HG03064 (cell line): Measurements from ENCODE around the gene MBOAT1.

Experiments
- ATAC-seq: cut with Tn5 transposase; IDR thresholded peaks from one replicate; pipeline ENCODE4 v1.9.1; 2021; ENCODE audit warnings: low read depth; ENCODE audit not compliant: unreplicated experiment

The MBOAT1 gene

DNA sequence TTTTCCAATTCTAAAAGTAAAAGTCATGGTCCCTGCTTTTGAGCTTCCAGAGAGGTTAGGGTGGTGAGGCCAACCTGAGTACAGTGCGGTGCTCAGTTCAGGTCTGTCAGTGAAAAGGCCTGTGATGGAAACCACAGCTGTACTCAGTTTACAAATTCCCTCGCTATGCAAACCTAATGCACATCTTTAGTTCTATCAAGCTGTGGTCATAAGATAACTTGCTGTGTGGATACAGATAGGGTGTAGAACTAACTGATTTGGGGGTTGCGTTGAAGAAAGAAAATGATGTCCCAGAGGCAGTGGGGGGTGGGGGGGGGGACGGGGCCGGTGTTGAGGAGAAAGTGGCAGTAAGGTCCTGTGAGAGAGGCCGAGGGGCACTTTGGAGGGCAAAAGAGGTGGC, 22.8 kb upstream of the MBOAT1 start:
- no peak for ATAC-seq

DNA sequence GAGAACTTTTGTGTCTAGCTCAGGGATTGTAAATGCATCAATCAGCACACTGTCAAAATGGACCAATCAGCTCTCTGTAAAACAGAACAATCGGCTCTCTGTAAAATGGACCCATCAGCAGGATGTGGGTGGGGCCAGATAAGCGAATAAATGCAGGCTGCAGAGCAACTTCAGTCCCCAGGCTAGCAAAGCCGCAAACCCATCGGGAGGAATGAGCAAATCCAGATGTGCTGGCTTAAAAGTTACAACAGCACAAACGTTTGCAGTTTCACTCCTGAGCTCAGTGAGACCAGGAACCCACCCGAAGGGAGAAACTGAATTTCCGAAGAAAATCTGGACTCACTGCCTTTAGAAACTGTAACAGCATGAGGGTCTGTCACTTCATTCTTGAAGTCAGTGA, 21.9 kb upstream of the MBOAT1 start:
- ATAC-seq: no peak

DNA sequence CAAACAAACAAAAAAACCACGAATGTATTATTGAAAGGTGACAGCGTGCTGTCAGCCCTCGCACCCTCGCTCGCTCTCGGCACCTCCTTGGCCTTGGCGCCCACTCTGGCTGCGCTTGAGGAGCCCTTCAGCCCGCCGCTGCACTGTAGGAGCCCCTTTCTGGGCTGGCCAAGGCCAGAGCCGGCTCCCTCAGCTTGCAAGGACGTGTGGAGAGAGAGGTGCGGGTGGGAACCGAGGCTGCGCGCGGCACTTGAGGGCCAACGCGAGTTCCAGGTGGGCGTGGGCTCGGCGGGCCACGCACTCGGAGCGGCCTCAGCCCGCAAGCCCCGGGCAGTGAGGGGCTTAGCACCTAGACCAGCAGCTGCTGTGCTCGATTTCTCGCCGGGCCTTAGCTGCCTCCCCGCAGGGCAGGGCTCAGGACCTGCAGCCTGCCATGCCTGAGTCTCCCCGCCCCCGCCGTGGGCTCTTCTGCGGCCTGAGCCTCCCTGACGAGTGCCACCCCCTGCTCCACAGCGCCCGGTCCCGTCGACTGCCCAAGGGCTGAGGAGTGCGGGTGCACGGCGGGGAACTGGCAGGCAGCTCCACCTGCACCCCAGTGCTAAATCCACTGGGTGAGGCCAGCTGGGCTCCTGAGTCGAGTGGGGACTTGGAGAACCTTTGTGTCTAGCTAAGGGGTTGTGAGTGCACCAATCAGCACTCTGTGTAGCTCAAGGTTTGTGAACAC, 20.9 kb upstream of the MBOAT1 start:
- ATAC-seq: no peak

DNA sequence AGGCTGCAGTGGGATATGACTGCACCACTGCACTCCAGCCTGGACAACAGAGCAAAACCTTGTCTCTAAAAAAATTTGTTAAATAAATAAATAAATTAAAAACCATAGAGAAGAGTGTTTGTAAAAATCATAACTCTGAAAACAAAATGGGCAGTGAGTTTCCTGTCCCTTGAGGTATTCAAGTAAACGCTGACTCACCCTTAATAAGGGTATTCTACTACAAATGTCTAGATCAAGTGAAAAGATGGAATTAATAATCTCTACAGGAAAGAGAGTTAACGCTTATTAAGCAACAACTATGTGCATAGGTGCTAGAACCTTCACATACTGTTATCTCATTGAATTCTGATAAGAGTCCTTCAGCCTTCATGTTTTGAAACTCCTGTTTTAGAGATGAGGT, 19.9 kb upstream of the MBOAT1 start:
- ATAC-seq: no peak

DNA sequence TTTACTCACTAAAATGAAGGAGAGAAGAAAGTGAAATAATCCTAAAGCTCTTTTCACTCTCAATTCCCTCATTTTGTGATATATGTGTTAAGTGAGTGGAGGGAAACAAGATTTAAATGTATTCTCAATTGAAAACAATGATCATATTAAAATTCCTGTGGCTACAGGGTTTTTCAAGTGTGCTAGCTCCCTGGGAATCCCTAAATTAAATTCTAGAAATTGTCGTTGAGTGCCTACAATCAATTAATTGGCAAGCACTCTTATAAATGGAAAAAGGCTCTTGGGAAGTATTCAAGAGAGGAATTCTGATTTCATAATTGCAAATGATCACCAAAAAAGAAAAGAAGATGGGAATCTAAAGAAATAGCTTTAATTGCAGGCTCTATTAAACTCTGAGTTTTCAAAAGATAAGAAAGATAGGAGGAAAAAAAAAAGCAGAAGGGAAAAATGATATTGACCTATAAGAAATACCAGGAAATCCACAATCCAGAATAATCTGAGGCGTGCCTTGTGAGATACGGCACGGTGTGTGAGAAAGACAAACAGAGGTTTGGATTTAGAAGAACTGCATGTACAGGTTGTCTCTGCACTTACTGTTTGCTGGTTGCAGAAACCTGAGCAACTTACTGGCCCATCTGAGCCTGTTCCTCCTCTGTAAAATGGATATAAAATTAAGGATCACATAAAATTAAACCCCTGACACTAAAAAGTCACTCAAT, 18.3 kb upstream of the MBOAT1 start:
- ATAC-seq: no peak

DNA sequence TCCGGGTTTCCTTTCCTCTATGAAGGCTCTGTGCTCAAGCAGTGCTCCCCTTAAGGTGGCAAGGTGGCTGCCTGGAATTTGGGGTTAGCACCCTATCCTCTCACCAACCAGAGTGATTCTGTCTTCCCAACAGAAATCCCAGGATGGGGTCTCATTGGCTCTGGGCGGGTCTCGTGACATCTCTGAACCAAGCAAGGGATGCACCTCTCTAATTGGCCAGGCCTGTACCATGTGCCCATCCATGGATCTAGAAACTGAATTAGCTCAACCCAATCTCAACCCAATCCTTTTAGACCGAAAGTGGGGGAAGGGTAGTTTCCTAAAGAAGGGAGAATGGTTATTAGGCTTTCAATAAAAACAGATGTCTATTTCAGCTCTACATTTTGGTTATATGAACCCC, 17.6 kb upstream of the MBOAT1 start:
- no peak for ATAC-seq

DNA sequence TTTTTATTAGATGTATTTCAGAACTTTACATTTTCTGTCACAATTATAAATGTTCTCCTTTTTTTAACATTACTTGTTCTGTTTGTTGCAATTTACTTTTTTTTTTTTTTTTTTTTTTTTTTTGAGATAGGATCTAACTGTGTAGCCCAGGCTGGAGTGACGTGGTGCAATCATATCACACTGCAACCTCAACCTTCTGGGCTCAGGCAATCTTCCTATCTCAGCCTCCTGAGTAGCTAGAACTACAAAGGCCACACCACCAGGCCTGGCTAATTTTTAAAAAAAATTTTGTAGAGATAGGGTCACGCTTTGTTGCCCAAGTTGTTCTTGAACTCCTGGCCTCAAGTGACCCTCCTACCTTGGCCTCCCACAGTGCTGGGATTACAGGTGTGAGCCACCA, 15.1 kb upstream of the MBOAT1 start:
- no peak for ATAC-seq

DNA sequence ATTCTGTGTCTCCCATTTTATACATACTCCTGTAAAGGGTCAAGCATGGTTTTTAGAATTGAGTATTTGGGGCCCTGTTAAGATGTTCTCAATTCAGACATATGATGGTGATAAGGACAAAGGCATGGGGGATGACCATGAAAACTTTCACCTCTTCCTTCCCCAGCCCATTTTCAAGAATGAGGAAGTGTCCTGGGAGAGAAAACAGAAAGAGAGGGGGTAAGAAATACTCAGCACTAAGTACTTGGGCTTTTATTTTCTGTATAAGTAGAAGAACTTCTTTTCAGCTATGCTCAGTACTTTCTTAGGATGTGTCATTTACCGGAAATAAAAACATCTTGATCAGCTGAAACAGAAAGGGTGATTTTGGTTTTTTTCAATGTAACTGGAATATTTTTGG, 10.9 kb upstream of the MBOAT1 start:
- no peak for ATAC-seq

DNA sequence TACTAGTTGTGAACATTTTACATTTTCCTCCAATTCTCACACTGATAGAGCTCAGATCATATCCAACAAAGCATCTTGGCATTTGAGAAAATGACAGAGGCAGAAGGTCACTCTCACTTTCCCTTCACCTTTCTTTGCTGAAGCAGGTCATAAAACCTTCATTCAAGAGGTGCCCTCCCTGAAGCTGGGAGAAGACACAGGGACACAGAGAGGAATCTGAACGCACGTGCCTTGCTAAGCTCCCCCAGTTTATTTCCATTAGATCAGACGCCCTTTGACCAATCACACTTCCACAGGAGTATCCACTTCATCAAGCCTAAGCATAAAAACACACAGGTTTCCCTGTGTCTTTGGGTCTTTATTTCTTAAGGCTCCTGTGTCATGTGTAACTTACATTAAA, 9.2 kb upstream of the MBOAT1 start:
- ATAC-seq: no peak

DNA sequence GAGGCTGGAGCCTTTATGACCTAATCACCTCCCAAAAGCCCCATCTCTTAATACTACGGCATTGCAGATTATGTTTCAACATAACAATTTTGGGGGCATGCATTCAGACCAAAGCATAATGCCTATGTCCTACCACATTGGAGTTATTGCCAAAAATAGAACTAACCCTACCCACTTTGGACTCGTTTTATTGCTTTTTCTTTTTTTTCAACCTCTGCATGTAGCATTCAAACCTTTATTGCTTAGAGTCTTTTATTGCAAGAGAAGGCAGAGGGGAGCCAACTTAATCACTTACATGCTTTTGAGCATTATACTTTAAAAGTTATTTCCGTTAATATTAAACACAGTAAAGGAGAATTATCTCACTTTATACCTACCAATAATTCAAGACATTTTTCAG, 8.1 kb upstream of the MBOAT1 start:
- no peak for ATAC-seq

DNA sequence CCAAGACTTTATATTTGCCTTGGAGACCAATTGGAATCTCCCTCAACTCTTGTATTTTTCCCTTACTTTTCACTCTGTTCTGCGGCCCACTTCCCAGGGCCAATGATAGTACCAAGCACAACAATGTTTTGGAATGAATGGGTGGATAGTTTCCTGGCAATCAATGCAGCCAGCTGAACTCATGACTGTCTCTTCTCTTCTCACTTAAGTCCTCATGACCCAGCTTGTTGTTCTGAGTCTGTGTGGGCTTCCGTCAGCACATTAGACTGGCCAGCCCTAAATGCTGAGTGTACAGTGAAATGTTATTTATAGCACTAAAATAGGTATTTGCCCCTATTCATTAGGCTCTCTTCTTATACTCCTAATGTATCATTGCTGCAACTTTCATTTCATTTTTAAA, 5.6 kb upstream of the MBOAT1 start:
- no peak for ATAC-seq

DNA sequence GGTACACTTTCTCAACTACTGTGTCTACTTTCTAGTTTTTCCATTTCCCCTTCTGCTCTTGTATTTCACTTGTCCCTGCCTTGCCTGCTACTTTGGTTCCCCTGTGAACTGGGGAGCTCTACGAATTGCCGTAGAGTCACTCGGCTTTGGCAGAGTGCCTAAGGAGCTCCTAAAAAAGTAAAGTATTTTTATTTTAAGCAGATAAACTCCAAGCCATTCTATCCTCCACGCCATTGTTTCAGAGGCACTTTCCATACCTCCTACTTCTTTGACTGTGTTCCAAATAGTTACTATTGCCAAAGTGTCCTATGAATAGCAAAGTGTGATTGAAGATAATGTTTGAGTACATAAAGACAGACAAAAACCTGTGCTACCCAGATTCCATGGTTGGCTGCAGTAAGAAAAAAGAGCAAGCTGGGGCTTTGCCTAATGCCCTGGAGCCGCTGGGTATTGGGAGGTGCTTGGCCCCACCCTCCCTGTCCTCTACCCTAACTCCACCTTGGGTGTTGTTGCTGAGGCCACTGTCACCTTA, 5.1 kb upstream of the MBOAT1 start:
- no peak for ATAC-seq

DNA sequence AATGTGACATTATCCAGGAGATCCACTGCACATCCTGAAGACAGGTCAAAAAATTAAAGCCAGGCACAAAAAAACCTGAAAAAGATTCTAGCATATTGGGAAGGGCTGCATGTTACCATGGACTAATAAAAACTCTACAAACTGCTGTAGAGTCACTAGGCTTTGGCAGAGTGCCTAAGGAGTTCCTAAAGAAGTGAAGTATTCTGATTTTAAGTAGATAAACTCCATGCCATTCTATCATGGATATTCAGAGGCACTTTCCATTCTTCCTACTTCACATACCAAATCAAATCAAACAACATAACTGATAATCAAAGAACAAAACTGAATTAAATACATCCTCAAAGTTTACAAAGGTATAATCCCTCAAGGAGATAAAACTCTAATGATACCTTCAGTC, 3.0 kb upstream of the MBOAT1 start:
- ATAC-seq: no peak

DNA sequence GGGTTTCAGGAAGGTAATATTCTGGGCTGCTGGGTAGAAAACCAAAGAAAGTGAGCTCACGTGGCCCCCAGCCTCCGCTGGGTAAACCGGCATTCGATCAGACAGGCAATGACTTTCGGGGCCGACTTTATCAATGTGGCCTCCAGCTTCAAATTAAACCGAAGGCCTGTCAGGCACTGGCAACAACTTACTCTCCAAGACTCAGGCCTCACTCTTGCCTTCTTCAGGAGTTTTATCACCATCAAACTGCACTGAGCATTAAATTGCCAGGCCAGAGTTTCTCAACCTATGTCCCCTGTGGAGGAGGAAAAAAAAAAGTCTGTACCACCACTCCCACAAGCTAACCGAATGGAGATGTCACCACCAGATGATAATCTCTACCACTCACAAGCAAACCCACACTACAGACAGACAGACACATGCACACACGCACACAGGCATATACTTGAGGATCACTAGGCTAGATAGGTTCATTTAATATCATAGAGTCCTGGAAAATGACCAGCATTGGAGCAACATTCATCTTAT, 1.1 kb upstream of the MBOAT1 start:
- ATAC-seq: no peak

DNA sequence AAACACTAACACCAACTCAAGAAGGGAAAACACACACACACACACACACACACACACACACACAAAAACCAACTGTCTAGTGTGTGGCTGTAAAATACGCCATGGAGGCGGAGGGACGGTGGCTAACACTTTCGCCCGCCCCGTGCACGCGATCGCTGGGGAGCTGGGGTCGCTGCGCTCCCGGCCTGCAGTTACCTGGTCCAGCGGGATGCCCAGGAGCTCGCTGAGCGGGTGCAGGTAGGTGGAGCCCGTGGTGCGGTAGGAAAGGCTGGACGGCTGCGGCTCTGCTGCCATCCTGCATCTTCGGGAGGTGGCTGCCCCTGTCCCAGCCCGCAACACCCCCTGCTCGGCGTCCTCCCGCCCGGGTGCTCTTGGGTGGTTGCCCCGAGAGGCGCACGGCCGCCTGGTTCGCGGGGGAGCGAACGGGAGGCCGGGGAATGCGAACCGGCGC, 303 bp downstream of the MBOAT1 start:
- peak; percentile 32 for ATAC-seq

DNA sequence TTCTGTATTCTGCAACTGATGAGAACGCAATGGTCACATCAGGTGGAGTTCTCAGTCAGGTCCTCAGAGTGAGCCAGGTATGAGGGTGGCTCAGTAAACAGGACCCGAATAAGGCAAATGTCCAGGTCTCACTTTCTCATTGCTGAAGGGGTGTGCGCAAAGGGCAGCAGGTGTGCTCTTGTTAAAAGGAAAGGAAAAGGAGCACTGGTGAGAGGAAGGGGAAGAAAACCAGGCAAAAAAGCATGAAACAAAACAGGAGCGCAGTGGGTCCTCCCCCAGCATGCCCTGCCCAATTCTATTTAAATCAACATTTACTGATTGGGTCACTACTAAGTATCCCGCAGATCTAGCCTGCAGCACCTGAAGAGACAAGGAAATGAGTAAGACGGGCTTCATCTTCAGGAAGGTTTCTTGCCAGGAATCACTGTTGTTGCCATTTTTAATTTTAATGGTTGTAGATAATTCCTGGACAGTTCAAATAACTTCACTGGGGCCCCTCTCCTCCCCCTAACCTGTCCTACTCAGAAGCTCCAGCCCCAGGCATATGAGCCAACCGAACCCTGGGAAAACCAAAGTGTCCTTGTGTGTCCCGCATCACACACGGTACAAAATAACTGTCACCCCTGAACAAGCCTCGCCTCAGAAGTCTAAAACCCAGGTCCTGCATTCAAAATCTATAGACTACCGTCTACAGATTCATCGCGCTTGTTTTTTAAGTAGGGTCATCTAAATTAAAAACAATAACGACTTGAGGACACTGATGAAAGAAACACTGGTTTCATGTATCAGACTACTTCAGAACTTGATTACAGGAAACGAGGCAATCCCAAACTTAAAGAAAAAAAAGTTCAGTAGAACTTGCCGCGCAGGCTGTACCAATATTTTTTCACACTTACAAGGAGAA, 980 bp downstream of the MBOAT1 start:
- ATAC-seq: peak; percentile 27

DNA sequence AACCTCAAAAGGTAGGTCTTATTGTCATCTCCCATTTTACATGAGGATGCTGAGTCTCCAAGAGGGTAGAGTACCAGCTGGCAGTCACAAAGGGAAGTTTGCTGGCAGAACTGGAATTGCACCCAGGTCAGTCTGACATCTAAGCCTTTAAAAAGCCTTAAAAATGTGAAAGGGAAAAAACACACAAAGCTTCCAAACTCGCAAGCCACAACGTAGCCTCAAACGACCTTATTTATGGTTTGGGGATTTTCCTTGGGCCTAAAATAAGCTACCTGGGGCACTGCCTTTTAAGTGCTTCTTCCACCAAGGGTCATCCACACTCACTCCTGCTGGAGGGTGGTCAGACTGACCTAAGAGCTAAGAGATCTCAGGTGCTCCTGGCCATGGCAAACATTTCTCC, 2.1 kb downstream of the MBOAT1 start:
- no peak for ATAC-seq

DNA sequence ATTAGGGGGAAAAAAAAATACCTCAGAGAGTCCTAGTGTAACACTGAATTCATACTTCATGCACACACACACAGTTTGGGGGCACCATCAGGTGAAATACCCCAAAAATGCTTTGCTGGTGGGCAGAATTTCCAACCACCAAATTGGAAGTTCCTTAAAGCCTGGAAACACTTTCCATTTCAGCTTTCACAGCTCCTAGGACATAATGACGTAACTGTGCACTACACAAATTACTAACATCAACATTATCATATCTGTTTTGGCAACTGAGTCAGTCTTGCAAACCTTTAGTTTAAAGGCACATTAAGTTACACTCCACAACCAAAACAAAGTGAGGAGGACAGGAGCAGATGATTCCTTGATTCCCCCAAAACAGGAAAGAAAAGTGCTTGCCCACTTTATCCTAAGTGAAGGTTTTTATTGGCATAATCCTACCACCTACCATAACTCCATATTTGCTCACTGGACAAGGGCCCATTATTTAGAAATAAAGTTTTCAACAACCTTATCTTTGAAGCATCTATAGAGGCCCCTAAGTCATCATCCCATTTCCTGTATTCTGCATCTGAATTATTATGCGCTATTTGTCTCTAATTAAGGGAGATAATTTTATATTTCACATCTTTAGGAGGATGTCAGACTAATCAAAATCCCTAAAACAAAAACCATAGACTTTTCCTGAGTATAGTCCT, 3.4 kb downstream of the MBOAT1 start:
- ATAC-seq: no peak

DNA sequence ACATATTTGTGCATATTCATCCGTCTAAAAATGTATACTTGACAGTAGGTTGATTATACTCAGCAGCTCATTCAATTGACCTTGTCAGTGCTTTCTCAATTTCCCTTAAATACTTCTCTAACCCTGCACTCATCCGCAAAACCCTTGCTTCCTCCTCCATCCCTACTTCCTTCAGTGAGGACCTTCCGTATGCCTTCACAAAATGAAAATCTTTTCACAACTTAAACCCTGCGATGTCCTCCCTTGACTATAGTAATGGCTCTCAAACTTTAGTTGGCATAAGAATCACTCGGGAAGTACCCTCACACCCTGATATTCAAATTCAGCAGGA, 5.2 kb downstream of the MBOAT1 start:
- ATAC-seq: no peak

DNA sequence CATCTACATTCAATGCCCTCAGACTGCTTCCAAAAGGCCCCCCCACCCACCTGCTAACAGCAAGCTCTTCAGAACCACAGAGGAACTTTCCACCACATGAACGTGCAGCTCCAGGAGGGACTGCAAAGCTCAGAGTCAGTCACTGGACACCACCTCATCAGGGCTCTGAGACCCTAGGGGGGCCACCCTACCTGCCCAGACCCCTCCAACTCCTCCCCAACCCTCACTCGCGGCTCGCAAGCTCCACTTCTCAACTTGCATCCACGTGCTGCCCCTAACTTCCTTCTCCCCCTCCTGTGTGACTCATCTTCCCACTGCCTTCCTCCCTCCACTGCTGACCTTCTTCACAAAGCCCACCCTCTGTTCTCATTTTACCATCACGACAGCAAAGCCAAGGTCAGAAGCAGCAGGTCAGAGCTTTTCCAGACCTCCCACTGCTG, 6.5 kb downstream of the MBOAT1 start:
- no peak for ATAC-seq
